ENCODE data around the gene OSBPL2.

OSBPL2 gene

DNA sequence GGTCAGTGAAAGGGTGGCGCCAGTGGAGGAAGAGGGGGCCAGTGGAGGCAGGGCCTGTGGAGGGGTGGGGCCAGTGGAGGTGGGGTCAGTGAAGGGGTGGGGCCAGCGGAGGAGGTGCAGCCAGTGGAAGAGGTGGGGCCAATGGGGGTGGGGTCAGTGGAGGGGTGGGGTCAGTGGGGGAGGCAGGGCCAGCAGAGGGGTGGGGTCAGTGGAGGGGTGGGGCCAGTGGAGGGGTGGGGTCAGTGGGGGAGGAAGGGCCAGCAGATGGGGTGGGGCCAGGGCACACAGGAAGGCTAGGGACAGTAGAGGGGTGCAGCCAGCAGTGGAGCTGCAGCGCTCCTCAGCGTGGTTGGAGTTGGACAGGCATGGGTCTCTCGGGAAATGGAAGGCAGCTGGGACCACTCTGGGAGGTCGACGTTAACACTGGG, 83.2 kb downstream of the OSBPL2 start:
- no peak for DNase-seq (ENCODE audit: low read depth)
- TF ChIP-seq, protein P1, sequence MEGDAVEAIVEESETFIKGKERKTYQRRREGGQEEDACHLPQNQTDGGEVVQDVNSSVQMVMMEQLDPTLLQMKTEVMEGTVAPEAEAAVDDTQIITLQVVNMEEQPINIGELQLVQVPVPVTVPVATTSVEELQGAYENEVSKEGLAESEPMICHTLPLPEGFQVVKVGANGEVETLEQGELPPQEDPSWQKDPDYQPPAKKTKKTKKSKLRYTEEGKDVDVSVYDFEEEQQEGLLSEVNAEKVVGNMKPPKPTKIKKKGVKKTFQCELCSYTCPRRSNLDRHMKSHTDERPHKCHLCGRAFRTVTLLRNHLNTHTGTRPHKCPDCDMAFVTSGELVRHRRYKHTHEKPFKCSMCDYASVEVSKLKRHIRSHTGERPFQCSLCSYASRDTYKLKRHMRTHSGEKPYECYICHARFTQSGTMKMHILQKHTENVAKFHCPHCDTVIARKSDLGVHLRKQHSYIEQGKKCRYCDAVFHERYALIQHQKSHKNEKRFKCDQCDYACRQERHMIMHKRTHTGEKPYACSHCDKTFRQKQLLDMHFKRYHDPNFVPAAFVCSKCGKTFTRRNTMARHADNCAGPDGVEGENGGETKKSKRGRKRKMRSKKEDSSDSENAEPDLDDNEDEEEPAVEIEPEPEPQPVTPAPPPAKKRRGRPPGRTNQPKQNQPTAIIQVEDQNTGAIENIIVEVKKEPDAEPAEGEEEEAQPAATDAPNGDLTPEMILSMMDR (IDR thresholded peaks at IDR 0.05; ENCODE audit: low read length, missing control alignments): no peak
- no peak overlapping the region for H3K4me3 ChIP-seq (replicated peaks; ENCODE audit: low read depth, low read length)

DNA sequence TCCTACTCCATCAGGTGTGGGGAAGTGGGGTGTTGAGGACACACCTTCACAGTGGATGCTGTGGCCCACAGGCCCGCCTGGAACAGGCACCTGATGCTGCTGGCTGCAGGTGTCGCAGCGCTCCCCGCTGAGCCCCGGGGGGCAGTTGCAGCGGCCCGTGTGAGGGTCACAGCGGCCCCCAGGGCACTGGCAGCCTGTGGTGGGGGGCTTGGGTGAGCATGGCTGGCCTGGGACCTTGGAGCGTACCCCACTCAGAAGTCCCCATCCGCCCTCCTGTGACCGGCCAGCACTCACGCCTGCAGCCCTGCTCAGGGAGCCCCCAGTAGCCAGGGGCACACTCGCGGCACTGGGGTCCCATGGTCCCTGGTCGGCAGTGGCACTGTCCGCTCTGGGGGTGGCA, 83.7 kb downstream of the OSBPL2 start:
- no peak overlapping the region for H3K4me3 ChIP-seq (replicated peaks; ENCODE audit: low read depth, low read length)
- TF ChIP-seq, protein P1 (IDR thresholded peaks at IDR 0.05; ENCODE audit: low read length, missing control alignments): no peak
- no peak for DNase-seq (ENCODE audit: low read depth)

GRCh38 chr20:62322492-62323041, 84.2 kb downstream of the OSBPL2 start:
- TF ChIP-seq, protein P1 (IDR thresholded peaks at IDR 0.05; ENCODE audit: low read length, missing control alignments): no peak

DNA sequence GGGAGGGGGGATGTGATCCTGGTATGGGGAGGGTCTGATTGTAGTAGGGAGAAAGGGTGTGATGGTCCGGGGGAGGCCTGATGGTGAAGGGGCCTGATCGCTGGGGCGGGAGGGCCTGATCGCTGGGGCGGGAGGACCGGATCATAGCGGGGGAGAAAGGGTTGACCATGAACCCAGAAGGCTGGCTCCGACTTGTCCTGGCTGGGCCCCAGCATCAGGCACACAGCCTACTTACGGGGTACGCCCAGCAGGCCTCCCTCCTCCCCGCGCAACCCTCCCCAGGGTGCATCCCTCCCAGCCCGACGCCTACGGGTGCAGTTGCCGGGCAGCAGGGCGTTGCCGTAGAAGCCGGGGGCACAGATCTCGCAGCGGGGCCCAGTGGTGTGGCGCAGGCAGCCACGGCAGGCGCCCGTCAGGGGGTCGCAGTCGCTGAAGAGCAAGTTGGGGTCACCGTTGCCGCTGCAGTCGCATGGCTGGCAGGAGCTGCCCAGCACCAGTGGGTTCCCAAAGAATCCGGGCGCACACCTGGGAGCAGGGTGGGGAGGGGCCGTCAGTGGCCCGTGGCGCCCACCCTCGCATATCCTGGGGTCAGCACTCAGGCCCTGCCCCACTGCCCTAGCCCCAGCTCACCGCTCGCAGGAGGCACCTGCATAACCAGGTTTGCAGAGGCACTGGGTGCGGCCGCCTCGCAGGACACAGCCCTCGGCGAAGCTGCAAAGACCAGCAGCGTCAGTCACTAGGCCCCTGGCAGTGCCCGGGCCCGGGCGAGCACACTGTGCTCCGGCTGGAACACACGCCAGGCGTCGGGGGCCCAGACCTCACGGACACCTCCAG, 85.0 kb downstream of the OSBPL2 start:
- H3K4me3 ChIP-seq (replicated peaks; ENCODE audit: low read depth, low read length): no peak overlapping the region
- no peak for DNase-seq (ENCODE audit: low read depth)
- TF ChIP-seq, protein P1 (IDR thresholded peaks at IDR 0.05; ENCODE audit: low read length, missing control alignments): no peak

More at GRCh38 chr20:62322492-62323041, 84.2 kb downstream of the OSBPL2 start:
- DNase-seq (ENCODE audit: low read depth): no peak
- no peak overlapping the region for H3K4me3 ChIP-seq (replicated peaks; ENCODE audit: low read depth, low read length)

- no peak overlapping the region for H3K4me3 ChIP-seq (replicated peaks; ENCODE audit: low read depth, low read length)
- no peak for DNase-seq (ENCODE audit: low read depth)
- TF ChIP-seq, protein P1 (IDR thresholded peaks at IDR 0.05; ENCODE audit: low read length, missing control alignments): no peak
Measured at GRCh38 chr20:62323980-62324906, 85.9 kb downstream of the OSBPL2 start.

DNA sequence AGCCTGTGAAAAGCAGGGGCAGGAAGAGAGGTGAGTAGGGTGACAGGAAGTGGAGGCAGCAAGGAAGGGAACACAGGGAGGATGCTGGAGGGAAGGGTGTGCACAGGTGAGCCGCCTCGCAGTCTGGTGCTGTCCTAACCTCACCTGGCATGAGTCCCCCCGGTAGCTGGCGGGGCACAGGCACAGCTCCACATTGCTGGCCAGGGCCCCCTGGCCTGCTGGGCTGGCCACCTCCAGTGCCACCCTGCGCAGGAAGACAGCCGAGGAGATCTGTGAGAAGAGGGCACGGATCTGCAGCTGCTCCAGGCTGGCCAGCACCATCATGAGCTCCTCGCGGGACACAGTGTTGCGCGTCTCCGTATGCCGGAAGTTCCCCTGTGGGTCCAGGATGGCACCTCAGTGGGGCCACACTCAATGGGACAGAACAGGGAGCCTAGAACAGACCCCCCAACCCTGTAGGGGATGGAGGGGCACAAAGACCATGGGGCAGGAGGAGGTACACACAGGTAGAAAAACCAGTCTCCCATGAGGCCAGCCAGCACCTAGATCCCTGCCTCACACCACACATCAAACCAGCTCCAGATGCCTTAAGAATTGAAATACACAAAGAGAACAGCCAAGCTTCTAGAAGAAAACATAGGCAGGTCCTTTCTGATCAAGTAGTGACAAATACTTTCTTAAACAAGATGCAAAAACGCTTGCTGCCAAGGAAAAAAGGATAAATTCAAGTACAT, 87.0 kb downstream of the OSBPL2 start:
- no peak overlapping the region for H3K4me3 ChIP-seq (replicated peaks; ENCODE audit: low read depth, low read length)
- DNase-seq (ENCODE audit: low read depth): no peak
- TF ChIP-seq, protein P1 (IDR thresholded peaks at IDR 0.05; ENCODE audit: low read length, missing control alignments): no peak
